Heart right ventricle (tissue), 16 donors: Measurements from ENCODE around the gene CATSPERZ. TPM values are rescaled to one million over a fixed set of nuclear protein-coding genes. Genes with fewer than 3 reads are reported as not detected.

Source experiments
- ATAC-seq, 8 donors: fragments of 200-7000 bp; cut with Tn5 transposase; one replicate each; pipeline ENCODE4 v1.9.1; 2020; ENCODE audit warnings: mild to moderate bottlenecking in 8 of 8, moderate library complexity in 8 of 8, moderate number of reproducible peaks in 1 of 8
- DNase-seq, 2 donors: peaks; one replicate each; pipeline ENCODE4 v3.0.0-alpha.2; 2020
- H3K27ac ChIP-seq, 10 donors: fragments of 200-600 bp; sonication (generic) in 2 of 10; one replicate each; pipeline versions ENCODE4 v1.5.0 to v1.8.0; 2020 to 2022; ENCODE audit warnings: mild to moderate bottlenecking in 3 of 10
- H3K27me3 ChIP-seq, 7 donors: fragments of 200-600 bp; one replicate each; pipeline ENCODE4 v1.8.0; 2021 to 2022; ENCODE audit warnings: mild to moderate bottlenecking in 2 of 7
- H3K36me3 ChIP-seq, 9 donors: fragments of 200-600 bp; sonication (generic) in 1 of 9; one replicate each; pipeline versions ENCODE4 v1.5.0 to v1.8.0; 2020 to 2022; ENCODE audit warnings: mild to moderate bottlenecking in 2 of 9
- H3K4me1 ChIP-seq, 9 donors: fragments of 200-600 bp; sonication (generic) in 1 of 9; one replicate each; pipeline versions ENCODE4 v1.5.0 to v1.8.0; 2020 to 2022; ENCODE audit warnings: mild to moderate bottlenecking in 4 of 9
- H3K4me3 ChIP-seq, 10 donors: fragments of 200-600 bp; sonication (generic) in 2 of 10; one replicate each; pipeline versions ENCODE4 v1.5.0 to v1.8.0; 2020 to 2022; ENCODE audit warnings: mild to moderate bottlenecking in 7 of 10, moderate library complexity in 2 of 10
- H3K9me3 ChIP-seq, 11 donors: fragments of 200-600 bp in 10 of 11; sonication (generic) in 2 of 11; one replicate each; pipeline versions ENCODE4 v1.5.0 to v1.8.0; 2013 to 2022; ENCODE audit warnings: mild to moderate bottlenecking in 2 of 11, control low read depth in 1 of 11, moderate library complexity in 1 of 11
- CTCF ChIP-seq, 9 donors: fragments of 200-600 bp; sonication (generic) in 2 of 9; IDR thresholded peaks; one replicate each; pipeline versions ENCODE4 v1.5.0 to v1.8.0; 2021 to 2022; ENCODE audit warnings: antibody characterized with exemption in 9 of 9, mild to moderate bottlenecking in 5 of 9, moderate library complexity in 1 of 9
- WGBS, 2 donors: extraction: QIAGEN DNeasy Blood & Tissue Kit; methylation state at CpG; one replicate each; pipeline ENCODE4 v1.1.7; 2013; ENCODE audit warnings: inconsistent platforms in 1 of 2; 5-methylcytosine and 5-hydroxymethylcytosine counted together
- intact Hi-C, 10 donors: fragments of 100-400 bp; cut with DNase I; formaldehyde crosslinking; loops; one replicate each; pipeline versions ENCODE4 v1.11.1 to v1.14.2; 2022
- polyA plus RNA-seq, 2 donors: library from polyadenylated mRNA; stranded (reverse); fragments of 200-250 nt; gene quantifications; one replicate each; pipeline ENCODE4 v1.2.3, GENCODE V29; 2013
- total RNA-seq, 10 donors: library from RNA; stranded (reverse); fragmentation: NEBNext Ultra II Directional in 3 of 10; extraction: Animal tissue kit (Norgen Biotek cat#: 25700) in 3 of 10; gene quantifications; one replicate each; pipeline versions ENCODE4 v1.2.1 to v1.2.4, GENCODE V29; 2021 to 2023
- donor health status: Arrhythmogenic right ventricular cardiomyopathy.
- donor health status: ischemic (EF 13 %, LVEDD 7.1; RV severe dilation, severe dysfunction).
- donor health status: healthy with polysubstance abuse.
- donor health status: DM: no; HTN: yes; CAD: no.
- donor health status: DM: no; HTN: no; CAD: no.
- donor health status: ischemic (EF 25% LVEDD 6.9; RV normal size, moderate dysfunction).
- donor health status: ischemic (EF 25% LVEDD 5.7; RV mildly dilated, moderate dysfunction).
- donor health status: healthy.
- donor health status: DM: yes; HTN: yes; CAD: no.
- donor health status: Ischemic cardiomyopathy.
- donor health status: ischemic (EF 35%, LVEDD 5.7; RV mildly dilated, moderate dysfunction).
- donor health status: nonischemic (EF 11% LVEDD 7.7; RV severe dilation, severe dysfunction).
- donor health status: DM: yes; HTN: yes; CAD: no.
- donor health status: PGD.
- donor health status: ischemic (EF 29% LVEDD 5.4; RV normal size, mild dysfunction).
- donor health status: nonischemic (EF 23%, LVEDD 6.1; RV moderate dilation, normal function).

The CATSPERZ gene
- total and polyA plus RNA-seq, 12 donors = 0.10 TPM; not detected in 11

GRCh38 chr11:64287676-64288352, 12.3 kb upstream of the CATSPERZ start:
- no peak for ATAC-seq
- 95 to 97% methylated on average over 33 of the region's 33 CpGs for WGBS, 2 donors
- intact Hi-C loops = no loop called here
- no peak overlapping the region for H3K4me3 ChIP-seq
- H3K27ac ChIP-seq = no peak overlapping the region
- peaks cover 0 to 13% (median 0%) of the 10 kb centered on the region in 9 donors for H3K36me3 ChIP-seq
- peaks cover 18 to 46% (median 39%) of the 10 kb centered on the region in 9 donors for H3K4me1 ChIP-seq
- no peaks in the 10 kb centered on the region for H3K9me3 ChIP-seq
- DNase-seq = no peak
- no peak for TF ChIP-seq CTCF (IDR thresholded peaks at IDR 0.05)
- peaks cover 17 to 32% (median 30%) of the 10 kb centered on the region in 7 donors for H3K27me3 ChIP-seq

- ATAC-seq (no peak), DNase-seq (no peak)
- WGBS, 2 donors = 94 to 96% methylated on average over 9 of the region's 9 CpGs
- Histone ChIP-seq H3K9me3 (no peaks in the 10 kb centered on the region), H3K4me3 (no peak overlapping the region), H3K36me3 (peaks cover 0 to 8% (median 0%) of the 10 kb centered on the region in 9 donors), H3K27ac (no peak overlapping the region), H3K4me1 (peaks cover 18 to 41% (median 35%) of the 10 kb centered on the region in 9 donors), H3K27me3 (peaks cover 17 to 38% (median 35%) of the 10 kb centered on the region in 7 donors)
- intact Hi-C loops = no loop called here
- no peak for TF ChIP-seq CTCF (IDR thresholded peaks at IDR 0.05)
Measured at GRCh38 chr11:64288353-64288750, 11.8 kb upstream of the CATSPERZ start.

- H3K27ac ChIP-seq = no peak overlapping the region
- ATAC-seq (no peak), DNase-seq (no peak)
- H3K4me1 ChIP-seq = peaks cover 14 to 34% (median 27%) of the 10 kb centered on the region in 9 donors
- peaks cover 0 to 5% (median 0%) of the 10 kb centered on the region in 9 donors for H3K36me3 ChIP-seq
- intact Hi-C loops = no loop called here
- no peaks in the 10 kb centered on the region for H3K9me3 ChIP-seq
- TF ChIP-seq CTCF (IDR thresholded peaks at IDR 0.05) = no peak
- no peak overlapping the region for H3K4me3 ChIP-seq
- H3K27me3 ChIP-seq = peaks cover 17 to 45% (median 41%) of the 10 kb centered on the region in 7 donors
- WGBS, 2 donors = 92 to 96% methylated on average over 13 of the region's 13 CpGs
Measured at GRCh38 chr11:64289002-64289564, 11.1 kb upstream of the CATSPERZ start.

GRCh38 chr11:64290352-64291261, 9.6 kb upstream of the CATSPERZ start:
- H3K36me3 ChIP-seq = peaks cover 0 to 5% (median 0%) of the 10 kb centered on the region in 9 donors
- ATAC-seq = no peak
- peaks cover 17 to 60% (median 57%) of the 10 kb centered on the region in 7 donors for H3K27me3 ChIP-seq
- peaks cover 11 to 32% (median 25%) of the 10 kb centered on the region in 9 donors for H3K4me1 ChIP-seq
- DNase-seq = no peak
- intact Hi-C loops = no loop called here
- TF ChIP-seq CTCF (IDR thresholded peaks at IDR 0.05) = no peak
- no peak overlapping the region for H3K27ac ChIP-seq
- 52 to 54% methylated on average over 10 of the region's 10 CpGs for WGBS, 2 donors
- no peak overlapping the region for H3K4me3 ChIP-seq
- H3K9me3 ChIP-seq = no peaks in the 10 kb centered on the region
